Renal pelvis (tissue), 4 donors: Measurements from ENCODE around the gene GSG1. TPM values are rescaled to one million over a fixed set of nuclear protein-coding genes. Genes with fewer than 3 reads are reported as not detected.
"Not testable (repeated sequence)": the region's sequence is repeated elsewhere in the genome, so short reads cannot be mapped to it uniquely, and the experiment has no call there.

Experiments
- DNase-seq: peaks from one replicate; pipeline ENCODE4 v3.0.0-alpha.2; 2013
- polyA plus RNA-seq, 3 donors: library from polyadenylated mRNA; unstranded; fragments of 120-200 nt; gene quantifications; one replicate each; pipeline ENCODE4 v1.2.1, GENCODE V29; 2013; ENCODE audit not compliant: insufficient read length in 3 of 3

The GSG1 gene
- polyA plus RNA-seq, 3 donors, result 0.28 to 0.87 (median 0.55) TPM

DNA sequence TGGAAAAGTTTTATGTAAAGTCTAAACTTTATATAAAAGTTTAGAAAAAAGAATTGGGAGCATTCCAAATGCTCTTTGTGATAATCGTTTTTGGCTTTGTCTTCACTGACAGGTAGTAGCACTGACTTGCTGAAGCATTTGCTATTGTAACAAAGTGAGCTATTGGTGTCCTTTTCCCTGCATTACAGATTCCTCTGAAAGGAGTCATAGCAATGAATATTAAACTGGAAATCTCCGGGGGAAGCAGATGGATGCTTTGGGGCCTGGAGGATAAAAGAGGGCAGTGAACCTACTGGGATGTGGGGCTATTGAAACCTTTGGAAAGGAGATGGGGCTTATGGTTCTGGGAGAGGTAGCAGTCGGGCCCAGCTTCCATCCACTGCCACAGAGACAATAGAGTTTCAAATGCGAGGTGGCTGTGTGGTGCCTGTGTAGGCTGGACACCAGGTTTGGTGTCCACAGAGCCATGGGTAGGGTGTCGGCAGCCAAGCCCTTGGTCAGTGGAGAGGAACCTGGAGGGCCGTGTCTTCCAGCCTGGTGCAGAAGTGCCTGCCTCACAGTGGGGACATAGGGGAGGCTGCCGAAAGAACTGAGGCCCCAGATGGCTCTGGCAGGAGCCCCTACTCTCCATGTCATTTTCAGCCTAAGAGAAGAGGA, 10.1 kb downstream of the GSG1 start:
- DNase-seq, result no peak

DNA sequence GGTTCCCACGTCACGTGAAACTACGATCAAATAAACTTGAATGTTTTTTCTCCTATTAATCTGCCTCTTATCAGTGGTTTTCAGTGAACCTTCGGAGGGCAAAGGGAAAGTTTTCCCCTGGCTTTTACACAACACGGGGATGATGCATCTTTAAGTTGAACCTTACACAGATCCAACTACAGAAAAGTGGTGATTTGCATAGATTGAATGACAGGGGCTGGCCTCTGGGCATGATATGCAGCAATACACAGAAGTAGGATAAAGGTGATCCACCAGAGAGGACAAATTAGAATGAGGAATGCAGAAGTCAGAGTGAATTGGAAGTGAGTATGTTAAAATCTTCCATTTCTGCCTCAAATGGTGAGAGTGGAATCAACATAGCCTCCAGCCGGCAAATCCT, 11.6 kb downstream of the GSG1 start:
- DNase-seq, result no peak

DNA sequence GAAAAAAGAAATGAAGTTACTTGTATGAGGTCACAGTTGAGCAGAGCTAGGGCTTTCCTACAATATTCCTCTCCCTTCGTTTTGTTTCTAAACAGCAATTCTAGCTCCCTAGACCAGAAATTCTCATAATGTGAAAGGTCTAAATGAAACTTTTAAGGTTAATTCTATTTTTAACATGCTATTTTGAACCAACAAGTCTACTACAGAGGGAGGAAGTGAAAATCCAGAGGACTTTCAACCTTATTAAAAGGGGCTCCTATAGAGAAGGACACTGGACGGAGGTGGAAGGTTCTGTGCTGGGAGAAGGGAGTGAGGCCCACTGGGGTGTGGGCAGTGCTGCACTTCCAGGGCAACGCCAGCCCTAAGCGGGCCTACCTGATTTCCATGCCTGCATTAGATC, 13.4 kb downstream of the GSG1 start:
- DNase-seq, result no peak

DNA sequence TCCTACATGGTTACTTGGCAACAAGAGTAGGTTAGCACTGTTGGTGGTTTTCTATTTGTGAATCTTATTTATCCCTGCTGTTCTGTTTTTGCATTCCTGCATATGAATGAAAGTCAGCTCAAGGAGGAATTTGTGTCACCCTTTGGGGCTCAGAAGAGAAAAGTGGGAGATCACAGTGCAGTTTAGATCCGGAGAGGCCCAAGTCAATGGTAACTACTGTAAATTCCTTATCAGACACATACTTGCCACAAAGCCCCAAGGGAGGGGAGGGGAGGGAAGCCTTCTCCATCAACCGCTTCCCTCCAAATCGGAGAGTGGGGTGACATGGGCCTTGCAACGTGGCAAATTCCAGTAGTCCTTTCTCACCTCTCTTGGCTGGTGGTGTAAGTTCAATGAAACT, 15.0 kb downstream of the GSG1 start:
- DNase-seq, result no peak

DNA sequence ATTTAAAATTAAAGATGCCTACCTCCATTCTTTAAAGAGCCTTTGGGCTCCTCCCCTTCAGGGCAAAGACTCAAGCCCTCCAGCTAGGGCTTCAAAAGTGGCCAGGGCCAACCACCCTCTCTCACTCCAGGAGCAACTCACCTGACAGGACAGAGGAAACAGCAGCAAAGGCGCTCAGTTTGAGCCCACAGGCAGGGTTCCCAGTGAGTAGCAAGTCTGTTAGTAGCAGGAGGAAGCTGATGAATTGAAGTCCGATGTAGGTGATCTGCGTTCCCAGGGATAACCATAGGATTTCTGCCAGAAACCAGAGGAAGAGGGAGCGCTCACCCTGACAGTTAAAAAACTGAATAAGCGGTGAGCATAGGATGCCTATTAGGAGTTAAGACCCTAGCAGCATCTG, 15.7 kb downstream of the GSG1 start:
- no peak for DNase-seq

DNA sequence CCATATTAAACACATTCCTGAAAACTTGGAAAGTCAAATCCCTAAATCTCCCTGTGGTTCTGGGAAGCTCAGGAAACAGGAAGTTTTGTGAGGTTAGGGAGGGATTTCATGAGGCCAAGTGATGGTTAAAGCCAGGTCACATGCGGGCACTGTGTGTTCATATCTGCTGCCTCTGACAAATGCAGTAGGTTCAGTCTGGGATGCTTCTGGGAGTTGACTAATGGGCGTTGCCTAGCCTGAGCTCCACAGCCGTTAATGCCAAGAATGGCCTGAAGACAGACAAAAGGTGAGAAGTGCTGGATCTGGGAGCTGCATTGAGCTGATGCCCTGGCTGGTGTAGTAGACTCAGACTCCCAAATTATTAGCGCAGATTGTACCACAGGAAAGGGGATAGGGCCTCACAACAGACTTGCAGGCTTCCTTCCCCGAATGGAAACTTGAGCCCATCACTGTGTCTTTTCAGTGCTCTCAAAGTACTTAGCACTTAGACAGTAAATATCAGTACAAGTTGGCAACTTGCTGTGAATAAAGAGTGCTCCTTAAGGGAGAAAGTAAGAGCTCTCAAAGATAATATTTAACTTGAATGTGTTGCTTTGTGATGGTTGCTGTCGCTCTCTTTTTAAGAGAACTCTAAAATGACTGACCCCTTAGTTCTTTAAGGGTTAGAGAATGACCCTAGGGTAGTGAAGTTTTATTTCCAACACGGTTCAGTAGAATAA, 17.3 kb downstream of the GSG1 start:
- DNase-seq, result no peak

DNA sequence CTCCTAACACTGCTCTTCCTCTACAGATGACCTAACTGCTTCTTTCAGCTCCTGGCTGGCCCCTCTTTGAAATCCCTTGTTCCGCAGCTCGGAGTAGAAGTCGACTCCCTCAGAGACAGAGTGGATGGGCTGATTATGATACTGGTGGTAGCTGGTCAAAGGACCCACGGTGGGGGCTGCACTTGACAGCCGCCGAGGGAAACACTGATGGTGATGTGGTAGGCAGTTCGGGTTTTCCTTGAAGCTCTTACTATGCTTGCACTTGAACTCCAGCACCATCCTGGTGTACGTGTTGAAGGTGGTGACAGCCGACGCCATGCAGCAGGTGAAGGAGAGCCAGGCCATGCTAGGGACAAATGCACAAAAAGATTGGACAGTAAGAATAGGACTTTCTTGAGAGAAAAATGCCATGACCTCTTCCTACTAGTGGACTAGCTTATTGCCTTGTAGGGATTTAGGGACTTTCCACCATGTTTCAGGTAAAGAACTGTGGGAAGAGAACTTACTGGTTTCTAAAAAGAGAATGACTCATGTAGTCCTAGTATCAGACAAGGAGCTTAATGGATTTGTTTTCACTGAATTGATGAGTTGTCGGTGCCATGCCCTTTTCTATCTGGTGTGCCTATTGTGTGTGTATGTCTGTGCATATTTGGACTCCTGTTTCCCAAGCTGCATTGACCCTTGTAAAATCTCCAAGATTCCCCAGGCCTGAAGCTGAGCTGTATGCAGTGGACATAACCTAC, 18.4 kb downstream of the GSG1 start:
- DNase-seq, result no peak

DNA sequence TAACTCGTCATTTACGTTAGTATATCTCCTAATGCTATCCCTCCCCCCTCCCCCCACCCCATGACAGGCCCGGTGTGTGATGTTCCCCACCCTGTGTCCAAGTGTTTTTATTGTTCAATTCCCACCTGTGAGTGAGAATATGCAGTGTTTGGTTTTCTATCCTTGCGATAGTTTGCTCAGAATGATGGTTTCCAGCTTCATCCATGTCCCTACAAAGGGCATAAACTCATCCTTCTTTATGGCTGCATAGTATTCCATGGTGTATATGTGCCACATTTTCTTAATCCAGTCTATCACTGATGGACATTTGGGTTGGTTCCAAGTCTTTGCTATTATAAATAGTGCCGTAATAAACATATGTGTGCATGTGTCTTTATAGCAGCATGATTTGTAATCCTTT, 19.8 kb downstream of the GSG1 start:
- DNase-seq, result not testable (repeated sequence)

DNA sequence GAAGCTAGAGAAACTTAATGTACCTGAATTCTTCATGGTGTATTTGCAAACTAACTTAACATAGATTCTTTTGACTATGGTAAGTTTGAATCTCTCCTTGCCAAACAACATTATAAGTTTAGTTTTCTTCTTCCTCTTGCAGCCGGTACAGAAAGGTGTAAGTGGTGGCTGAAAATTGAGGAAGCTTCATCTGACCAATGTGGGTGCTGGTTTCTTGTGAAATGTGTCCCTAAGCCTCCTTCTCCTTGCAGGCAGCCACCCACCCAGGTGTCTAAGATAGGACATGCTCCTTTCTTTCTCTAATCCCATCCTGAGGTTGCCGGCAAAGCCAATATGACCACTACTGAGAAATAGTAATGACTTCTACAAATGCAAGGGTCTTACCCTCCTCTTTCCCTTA, 20.6 kb downstream of the GSG1 start:
- DNase-seq, result no peak

DNA sequence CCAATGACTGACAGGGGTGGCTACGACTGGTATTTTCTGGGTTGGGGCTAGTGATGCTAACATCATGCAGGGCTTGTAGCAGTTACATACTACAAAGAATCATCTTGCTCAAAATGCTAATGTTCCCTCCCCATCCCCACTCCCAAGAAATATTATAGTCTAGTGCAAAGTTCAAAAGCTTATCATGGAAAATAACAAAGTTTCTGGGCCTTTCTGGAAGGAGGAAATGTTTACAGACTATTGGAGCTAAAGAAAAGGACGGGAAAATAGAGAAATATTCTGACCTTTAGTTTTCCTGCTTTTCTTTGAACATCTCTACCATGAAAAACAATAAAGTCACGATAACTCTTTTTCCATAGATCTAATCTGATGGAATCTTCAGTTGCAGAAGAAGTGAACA, 23.2 kb downstream of the GSG1 start:
- DNase-seq, result no peak

DNA sequence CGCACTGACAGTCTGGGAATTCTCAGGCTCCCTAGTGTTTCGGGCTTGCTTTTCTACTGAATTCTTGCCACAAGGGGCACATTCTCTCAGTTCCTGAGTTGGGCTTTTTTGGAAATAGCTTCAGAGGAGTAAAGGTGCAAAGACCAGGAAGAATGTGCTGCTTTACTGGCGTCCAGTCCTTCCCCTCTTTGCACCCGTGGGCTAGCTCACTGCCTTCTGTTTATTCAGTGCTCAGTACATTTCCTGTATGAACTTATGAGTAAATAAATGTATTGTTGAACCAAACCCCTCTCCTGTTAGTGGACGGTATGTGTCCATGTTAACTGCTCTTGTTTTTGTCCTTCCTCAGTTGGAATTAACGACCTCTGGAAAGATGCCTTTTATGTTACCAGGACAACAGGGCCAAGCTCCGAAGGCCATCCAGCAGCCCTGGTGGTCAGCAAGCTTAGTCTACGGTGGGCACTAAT, 24.0 kb downstream of the GSG1 start:
- no peak for DNase-seq

DNA sequence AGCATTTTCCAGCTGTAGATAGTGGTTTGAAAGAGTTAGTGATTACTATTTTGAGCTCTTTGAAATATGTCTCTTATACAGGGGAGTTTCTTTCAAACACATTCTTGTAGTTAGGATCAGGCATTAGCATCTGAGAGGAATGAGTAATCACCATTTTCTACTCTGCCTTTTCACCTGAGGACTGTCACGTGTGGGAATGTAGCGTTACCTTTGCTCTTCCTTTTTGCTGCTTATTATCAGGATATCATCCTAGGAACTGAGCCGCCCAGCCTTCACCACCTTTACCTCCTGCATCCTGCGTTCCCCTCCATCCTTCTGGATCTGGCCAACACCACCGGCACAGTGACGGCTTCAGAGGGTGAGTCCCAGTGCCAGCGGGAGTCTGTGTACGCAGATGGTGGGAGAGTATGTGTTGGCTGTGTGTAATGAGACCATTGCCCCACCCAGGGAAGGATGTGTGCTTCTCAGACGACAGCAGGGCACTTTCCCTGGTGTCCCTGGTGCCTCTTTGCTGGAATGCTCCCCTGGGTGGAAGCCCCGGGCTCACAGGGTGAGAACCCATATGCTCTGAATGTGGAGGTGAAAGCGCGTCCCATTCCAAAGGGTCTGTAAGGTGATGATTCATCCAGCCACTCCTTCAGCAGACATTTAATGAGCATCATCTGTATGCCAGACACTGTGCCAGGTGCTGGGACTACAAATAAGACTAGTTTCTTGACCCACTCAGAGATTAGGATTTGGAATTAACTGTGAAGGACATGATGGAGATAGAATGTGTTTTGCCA, 27.5 kb downstream of the GSG1 start:
- DNase-seq, result no peak

DNA sequence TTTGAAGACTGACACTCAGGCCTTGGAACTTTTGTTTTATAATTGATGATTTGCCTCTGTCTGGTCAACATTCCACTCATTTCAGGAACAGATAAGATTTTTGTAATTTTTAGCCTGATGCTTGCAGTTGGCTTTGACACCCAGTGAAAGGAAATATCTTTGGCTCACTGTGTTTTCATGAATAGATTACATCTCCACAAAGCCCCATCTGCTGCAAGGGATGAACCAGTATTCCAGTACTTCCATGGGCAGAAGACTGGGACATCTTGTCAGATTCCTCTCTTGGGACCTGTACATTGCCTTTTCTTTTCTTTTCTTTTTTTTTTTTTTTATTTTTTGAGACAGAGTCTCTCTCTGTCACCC, 28.4 kb downstream of the GSG1 start:
- DNase-seq, result no peak

DNA sequence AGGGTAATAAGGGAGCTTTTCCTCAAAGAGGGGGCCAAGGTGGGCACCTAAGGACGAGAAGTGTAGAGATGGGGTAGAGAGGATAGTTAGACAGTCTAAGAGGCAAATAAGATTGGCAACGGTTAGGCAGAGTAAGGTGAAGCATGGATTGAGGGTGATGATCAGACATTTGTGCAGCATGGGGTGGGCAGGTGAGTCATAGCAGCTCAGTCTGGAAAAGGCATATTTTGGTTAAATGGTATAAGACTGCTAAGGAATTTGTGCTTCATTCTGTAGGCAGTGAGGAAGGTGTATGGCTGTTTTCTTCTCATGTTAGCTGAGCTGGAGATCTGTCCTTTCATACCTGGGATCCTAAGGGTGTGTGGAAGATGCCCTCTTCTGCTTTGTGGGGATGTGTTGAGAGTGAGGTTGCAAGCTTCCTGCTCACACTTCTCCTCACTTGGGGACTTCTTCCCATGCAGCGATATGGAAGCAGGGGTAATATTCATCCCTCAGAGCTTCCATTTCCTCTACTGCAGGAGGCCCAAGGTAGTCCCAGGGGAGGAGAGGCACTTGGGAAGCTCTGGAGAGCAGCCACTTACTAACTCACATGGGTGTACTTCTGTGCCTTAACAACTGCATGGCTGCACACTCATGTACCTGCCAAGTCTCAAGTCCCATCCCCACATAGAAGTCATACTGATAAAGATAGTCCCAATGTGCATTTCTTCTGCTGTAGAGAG, 28.9 kb downstream of the GSG1 start:
- no peak for DNase-seq

DNA sequence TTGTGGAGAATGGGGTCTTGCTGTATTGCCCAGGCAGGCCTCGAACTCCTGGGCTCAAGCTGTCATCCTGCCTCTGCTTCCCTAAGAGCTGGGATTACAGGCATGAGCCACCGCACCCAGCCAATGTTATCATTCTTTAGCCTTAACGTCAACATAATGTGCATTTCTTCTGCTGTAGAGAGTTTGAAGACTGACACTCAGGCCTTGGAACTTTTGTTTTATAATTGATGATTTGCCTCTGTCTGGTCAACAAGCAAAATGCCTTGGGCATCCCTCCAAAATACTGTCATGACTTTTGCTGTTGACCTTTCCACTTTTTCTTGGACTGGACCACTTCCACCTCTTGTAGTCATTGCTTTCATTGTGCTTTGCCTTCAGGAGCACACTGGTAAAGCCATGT, 30.3 kb downstream of the GSG1 start:
- DNase-seq, result no peak

DNA sequence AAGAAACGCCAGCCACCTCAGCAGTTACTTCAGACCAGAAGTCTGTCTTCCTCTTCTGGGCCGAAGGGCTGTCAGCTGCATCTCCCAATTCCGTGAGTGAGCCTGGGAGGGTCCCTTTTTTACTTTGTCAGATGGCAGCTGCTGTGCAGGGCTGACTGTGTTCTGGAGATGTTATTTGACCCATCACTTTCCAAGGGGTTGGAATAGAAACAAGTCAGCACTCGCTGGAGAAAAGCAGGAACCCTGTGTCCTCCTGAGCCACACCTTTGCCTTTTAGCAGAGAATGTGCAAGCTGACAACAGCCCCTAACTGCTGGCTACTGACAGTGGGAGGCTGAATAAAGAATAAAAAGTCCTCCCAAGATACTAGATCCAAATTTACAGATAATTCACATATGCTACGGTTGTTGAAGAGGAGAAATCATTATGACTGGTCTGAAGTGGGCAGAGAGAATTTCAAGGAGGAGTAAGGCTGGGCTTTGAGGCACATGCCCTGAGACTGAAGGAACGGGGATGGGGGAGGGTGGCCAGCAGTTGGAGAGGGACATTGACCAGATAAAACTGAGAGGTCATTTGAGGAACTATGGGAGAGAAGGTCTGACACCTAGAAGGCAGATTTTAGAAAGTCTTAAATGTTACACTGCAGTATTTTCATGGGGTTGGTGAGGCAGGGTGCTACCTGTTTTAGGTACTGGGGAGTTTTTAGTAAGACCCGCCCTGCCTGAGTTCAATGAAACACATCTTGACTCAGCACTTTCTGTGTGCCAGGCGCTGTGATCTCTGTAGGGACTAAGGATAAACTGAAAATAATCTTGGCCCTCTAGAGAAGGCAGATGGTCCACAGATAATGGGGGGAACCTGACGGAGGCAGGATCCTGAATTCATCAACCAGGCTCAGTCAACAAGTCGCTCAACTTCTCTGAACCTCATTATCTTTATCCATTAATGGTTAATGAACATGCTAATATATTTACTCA, 31.9 kb downstream of the GSG1 start:
- no peak for DNase-seq

DNA sequence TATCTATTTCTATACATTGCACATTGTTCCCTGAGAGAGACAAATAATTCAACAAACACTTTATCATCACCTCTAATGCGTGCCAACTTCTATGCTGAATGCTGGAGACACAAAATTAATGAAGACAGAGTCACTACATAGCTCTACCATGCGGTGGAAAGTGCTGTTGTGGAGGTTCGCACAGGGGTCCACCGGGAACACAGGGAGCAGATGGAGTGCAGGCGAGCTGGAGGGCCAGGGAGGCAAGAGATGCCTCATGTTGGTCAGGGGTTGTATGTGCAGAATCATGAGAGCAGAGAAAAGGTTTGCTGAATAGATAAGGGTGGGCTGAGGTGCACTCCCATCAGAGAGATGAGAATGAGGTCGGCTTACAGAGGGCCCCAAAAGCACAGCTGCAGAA, 34.1 kb downstream of the GSG1 start:
- DNase-seq, result no peak

DNA sequence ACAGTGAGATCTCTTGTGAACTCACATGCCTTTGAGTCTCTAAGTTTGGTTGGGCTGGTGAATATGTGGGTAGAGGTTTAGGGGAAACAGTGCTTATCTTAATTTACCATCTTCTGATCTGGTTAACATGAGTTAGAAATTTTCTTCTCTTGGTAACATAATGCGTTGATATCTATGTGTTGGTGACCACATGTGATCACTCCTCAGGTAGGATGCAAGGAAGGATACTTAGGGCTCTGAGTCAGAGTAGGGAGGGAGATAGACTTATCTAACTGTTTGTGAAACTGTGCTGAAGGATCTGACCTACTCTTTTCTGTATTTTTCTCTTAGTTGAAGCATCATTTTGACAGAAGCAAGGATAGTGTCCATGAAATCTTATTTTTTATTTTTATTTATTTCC, 36.1 kb downstream of the GSG1 start:
- no peak for DNase-seq

DNA sequence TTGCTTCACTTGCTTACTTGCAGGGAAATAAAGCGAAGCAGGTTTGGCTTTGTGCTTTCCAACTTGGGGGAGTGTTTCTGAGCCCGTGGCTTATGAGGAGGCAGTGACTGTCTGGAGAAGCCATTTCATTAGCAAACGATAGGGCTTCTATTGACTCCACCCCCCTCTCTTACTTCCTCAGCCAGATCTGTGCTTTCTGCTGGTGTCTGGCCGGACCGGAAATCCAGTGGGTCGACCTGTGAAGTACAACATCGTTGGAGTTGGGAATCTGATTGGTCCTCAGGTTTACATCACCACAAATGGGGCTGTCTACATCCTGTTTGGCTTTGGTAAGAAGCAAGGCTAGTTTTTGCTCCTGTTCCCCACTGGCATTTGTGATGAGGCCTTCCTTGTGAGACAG, 37.0 kb downstream of the GSG1 start:
- no peak for DNase-seq

DNA sequence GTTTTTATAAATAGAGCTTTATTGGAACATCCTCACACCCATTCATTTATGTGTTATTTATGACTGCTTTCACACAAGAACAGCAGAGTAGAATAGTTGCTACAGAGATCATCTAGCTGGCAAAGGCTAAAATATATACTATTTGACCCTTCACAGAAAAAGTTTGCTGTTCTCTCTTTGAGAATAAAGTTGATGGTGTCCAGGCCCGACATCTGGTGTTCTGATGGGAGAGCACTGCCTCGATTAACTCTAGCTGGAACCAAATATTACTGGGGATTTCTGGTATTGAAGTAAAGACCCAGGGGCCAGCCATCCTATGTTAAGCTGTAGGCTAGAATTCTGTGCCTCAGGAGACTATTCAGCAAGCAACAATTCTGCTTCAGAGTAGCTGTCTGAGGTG, 37.5 kb downstream of the GSG1 start:
- no peak for DNase-seq

DNA sequence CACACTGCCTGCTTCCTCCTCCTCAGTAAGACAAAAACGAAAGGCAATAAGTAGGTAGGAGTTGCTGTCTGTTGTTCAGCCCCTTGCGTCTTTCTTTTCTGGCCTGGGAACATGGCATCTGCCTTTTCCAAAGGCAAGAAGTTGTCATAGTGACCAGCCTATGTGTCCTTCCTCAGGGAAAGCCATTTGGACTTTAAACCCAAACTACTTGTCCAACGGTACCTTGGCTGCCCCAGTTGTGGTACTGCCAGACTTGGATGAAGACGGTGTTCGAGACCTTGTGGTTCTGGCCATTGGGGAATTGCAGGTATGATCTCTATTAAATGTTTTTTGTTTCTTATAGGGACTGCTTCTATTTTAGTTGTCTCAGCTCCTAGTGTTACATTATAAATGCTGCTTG, 40.8 kb downstream of the GSG1 start:
- no peak for DNase-seq
